Panc1 (cell line): ENCODE measurements around the gene NOL3.

ENCODE experiments used
- CTCF ChIP-seq: fragments of 450-650 bp; IDR thresholded peaks from 2 replicates; pipeline ENCODE4 v1.5.1; 2017; ENCODE audit warnings: mild to moderate bottlenecking
- POLR2AphosphoS5 ChIP-seq: IDR thresholded peaks from 2 replicates; pipeline ENCODE4 v1.6.1; 2012; ENCODE audit warnings: mild to moderate bottlenecking, low read depth, low read length, moderate library complexity
- TCF7L2 ChIP-seq: IDR thresholded peaks from 2 replicates; pipeline ENCODE4 v1.6.1; 2011; ENCODE audit warnings: mild to moderate bottlenecking, low read depth, low read length, inconsistent platforms

- no peak for TF ChIP-seq POLR2AphosphoS5
- TF ChIP-seq CTCF: peak; percentile 65
- TF ChIP-seq TCF7L2: no peak
These were observed 9.2 kb downstream of the NOL3 start for GRCh38 chr16:67179421-67180080.
